HG02759 (cell line): ENCODE results near the gene NDEL1.
"Not testable (repeated sequence)": the region's sequence is repeated elsewhere in the genome, so short reads cannot be mapped to it uniquely, and the experiment has no call there.

ENCODE experiments used
- ATAC-seq: cut with Tn5 transposase; IDR thresholded peaks from one replicate; pipeline ENCODE4 v1.9.1; 2021; ENCODE audit warnings: mild to moderate bottlenecking, moderate library complexity; ENCODE audit not compliant: unreplicated experiment

The NDEL1 gene

GRCh38 chr17:8435245-8436168 lies at the start of gene NDEL1:
TSS of gene NDEL1 (plus strand) at chr17:8435884. CDS start at chr17:8444272, 8,388 bp downstream.
- ATAC-seq = peak; percentile 95

GRCh38 chr17:8386841-8387240 lies 48.8 kb upstream of the NDEL1 start:
- no peak for ATAC-seq

- no peak for ATAC-seq
Measured at GRCh38 chr17:8387914-8388651, 47.6 kb upstream of the NDEL1 start.

GRCh38 chr17:8391711-8392110 lies 44.0 kb upstream of the NDEL1 start:
- no peak for ATAC-seq

GRCh38 chr17:8392274-8392673 lies 43.4 kb upstream of the NDEL1 start:
- no peak for ATAC-seq

GRCh38 chr17:8392674-8393469 lies 42.8 kb upstream of the NDEL1 start:
- ATAC-seq = no peak

GRCh38 chr17:8393470-8394231 lies 42.0 kb upstream of the NDEL1 start:
- no peak for ATAC-seq

GRCh38 chr17:8394497-8394896 lies 41.2 kb upstream of the NDEL1 start:
- ATAC-seq = not testable (repeated sequence)

- no peak for ATAC-seq
Measured at GRCh38 chr17:8397636-8398035, 38.0 kb upstream of the NDEL1 start, which contains the start of gene RNF222. TSS of gene RNF222 (minus strand) at chr17:8397827. CDS start at chr17:8393461, 4,366 bp downstream.

- ATAC-seq = no peak
Measured at GRCh38 chr17:8398980-8399379, 36.7 kb upstream of the NDEL1 start.

- ATAC-seq = no peak
Measured at GRCh38 chr17:8401107-8401506, 34.6 kb upstream of the NDEL1 start.

- ATAC-seq = no peak
Measured at GRCh38 chr17:8402921-8403536, 32.7 kb upstream of the NDEL1 start.

- ATAC-seq = no peak
Measured at GRCh38 chr17:8405499-8406016, 30.1 kb upstream of the NDEL1 start.

GRCh38 chr17:8406174-8406573 lies 29.5 kb upstream of the NDEL1 start:
- no peak for ATAC-seq

GRCh38 chr17:8408371-8408770 lies 27.3 kb upstream of the NDEL1 start:
- no peak for ATAC-seq

GRCh38 chr17:8409966-8410882 lies 25.5 kb upstream of the NDEL1 start:
- ATAC-seq = no peak

- ATAC-seq = no peak
Measured at GRCh38 chr17:8410883-8411238, 24.8 kb upstream of the NDEL1 start.

- no peak for ATAC-seq
Measured at GRCh38 chr17:8412089-8412488, 23.6 kb upstream of the NDEL1 start.

GRCh38 chr17:8413328-8413727 lies 22.4 kb upstream of the NDEL1 start:
- ATAC-seq = no peak
